ENCODE data around the gene COL6A3.
"Not testable (repeated sequence)": the region's sequence is repeated elsewhere in the genome, so short reads cannot be mapped to it uniquely, and the experiment has no call there.

COL6A3 gene

GRCh38 chr2:237312021-237312755 is 101.8 kb downstream of the COL6A3 start:
- DNase-seq: no peak

- no peak for DNase-seq
Measured at GRCh38 chr2:237310515-237311114, 103.3 kb downstream of the COL6A3 start.

GRCh38 chr2:237309416-237309815 is 104.5 kb downstream of the COL6A3 start:
- DNase-seq: no peak

- no peak for DNase-seq
Measured at GRCh38 chr2:237309011-237309410, 105.0 kb downstream of the COL6A3 start.

- DNase-seq: no peak
Measured at GRCh38 chr2:237307474-237307873, 106.5 kb downstream of the COL6A3 start.

- no peak for DNase-seq
Measured at GRCh38 chr2:237306787-237307170, 107.2 kb downstream of the COL6A3 start.

GRCh38 chr2:237306083-237306786 is 107.7 kb downstream of the COL6A3 start:
- no peak for DNase-seq

GRCh38 chr2:237305579-237305978 is 108.4 kb downstream of the COL6A3 start:
- DNase-seq: no peak

GRCh38 chr2:237304763-237305514 is 109.0 kb downstream of the COL6A3 start:
- no peak for DNase-seq

GRCh38 chr2:237303244-237303643 is 110.7 kb downstream of the COL6A3 start:
- DNase-seq: not testable (repeated sequence)

GRCh38 chr2:237301595-237301994 is 112.4 kb downstream of the COL6A3 start:
- no peak for DNase-seq

GRCh38 chr2:237300739-237301138 is 113.2 kb downstream of the COL6A3 start:
- DNase-seq: no peak

GRCh38 chr2:237299906-237300305 is 114.1 kb downstream of the COL6A3 start:
- DNase-seq: no peak

- no peak for DNase-seq
Measured at GRCh38 chr2:237298151-237299118, 115.5 kb downstream of the COL6A3 start.

- DNase-seq: no peak
Measured at GRCh38 chr2:237297421-237298150, 116.4 kb downstream of the COL6A3 start.

- no peak for DNase-seq
Measured at GRCh38 chr2:237296756-237297155, 117.2 kb downstream of the COL6A3 start.

GRCh38 chr2:237295889-237296480 is 118.0 kb downstream of the COL6A3 start:
- DNase-seq: no peak

GRCh38 chr2:237294460-237294859 is 119.5 kb downstream of the COL6A3 start:
- no peak for DNase-seq

GRCh38 chr2:237293978-237294377 is 120.0 kb downstream of the COL6A3 start:
- no peak for DNase-seq

GRCh38 chr2:237291138-237291792 is 122.7 kb downstream of the COL6A3 start:
- DNase-seq: peak; percentile 96
